Activated naive CD8-positive, alpha-beta T cell treated with anti-CD3 and anti-CD28 coated beads, Interleukin-2, amount 50 U/mL, for 24 hours (primary cell): ENCODE results near the gene NFIB.

Experiments
- ATAC-seq: fragments of 150-1000 bp; cut with Tn5 transposase; one replicate; pipeline ENCODE4 v1.10.0; 2021
- DNase-seq: peaks from one replicate; pipeline ENCODE4 v3.0.0; 2021
- H3K27ac Mint-ChIP-seq: one replicate; pipeline ENCODE4 v1.8.0; 2021; ENCODE audit warnings: mild to moderate bottlenecking, mixed read lengths
- H3K27me3 Mint-ChIP-seq: one replicate; pipeline ENCODE4 v1.8.0; 2021; ENCODE audit warnings: mixed read lengths
- H3K36me3 Mint-ChIP-seq: one replicate; pipeline ENCODE4 v1.8.0; 2021; ENCODE audit warnings: low read depth, mixed read lengths
- H3K4me1 Mint-ChIP-seq: one replicate; pipeline ENCODE4 v1.8.0; 2021; ENCODE audit warnings: mixed read lengths
- H3K4me3 Mint-ChIP-seq: one replicate; pipeline ENCODE4 v1.8.0; 2021; ENCODE audit warnings: mild to moderate bottlenecking, moderate library complexity, mixed read lengths
- H3K9me3 Mint-ChIP-seq: one replicate; pipeline ENCODE4 v1.8.0; 2021; ENCODE audit warnings: mixed read lengths

Gene NFIB

DNA sequence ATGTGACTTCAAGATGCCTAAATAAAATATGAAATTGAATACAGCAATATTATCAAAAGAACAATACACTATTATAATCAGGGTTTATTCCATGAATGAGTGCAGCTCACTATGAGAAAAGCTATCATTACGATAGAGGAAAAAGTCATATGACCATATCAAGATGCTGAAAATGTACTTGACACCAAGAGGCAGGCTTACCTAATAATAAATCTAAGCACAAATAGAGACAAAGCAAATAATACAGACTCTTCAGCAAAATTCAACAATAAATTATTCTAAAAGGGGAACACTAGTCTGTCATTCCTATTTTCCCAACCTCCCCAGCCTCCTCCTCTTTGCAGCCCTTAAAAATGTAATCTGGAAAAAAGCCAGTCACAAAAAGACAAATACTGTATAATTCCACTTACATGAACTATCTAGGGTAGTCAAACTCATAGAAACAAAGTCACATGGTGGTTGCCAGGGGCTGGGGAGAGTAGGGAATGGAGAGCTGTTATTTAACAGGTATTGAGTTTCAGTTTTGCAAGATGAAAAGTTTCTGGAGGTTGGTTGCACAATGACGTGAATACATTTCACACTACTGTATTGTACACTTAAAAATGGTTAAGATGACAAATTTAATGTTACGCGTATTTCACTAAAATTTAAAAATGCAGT lies 148.4 kb downstream of the NFIB start:
- H3K9me3 Mint-ChIP-seq = no peaks in the 10 kb centered on the region
- no peak for DNase-seq
- no peak overlapping the region for H3K4me3 Mint-ChIP-seq
- ATAC-seq = no peak
- no peaks in the 10 kb centered on the region for H3K27me3 Mint-ChIP-seq
- no peaks in the 10 kb centered on the region for H3K4me1 Mint-ChIP-seq
- no peak overlapping the region for H3K27ac Mint-ChIP-seq
- no peaks in the 10 kb centered on the region for H3K36me3 Mint-ChIP-seq

DNA sequence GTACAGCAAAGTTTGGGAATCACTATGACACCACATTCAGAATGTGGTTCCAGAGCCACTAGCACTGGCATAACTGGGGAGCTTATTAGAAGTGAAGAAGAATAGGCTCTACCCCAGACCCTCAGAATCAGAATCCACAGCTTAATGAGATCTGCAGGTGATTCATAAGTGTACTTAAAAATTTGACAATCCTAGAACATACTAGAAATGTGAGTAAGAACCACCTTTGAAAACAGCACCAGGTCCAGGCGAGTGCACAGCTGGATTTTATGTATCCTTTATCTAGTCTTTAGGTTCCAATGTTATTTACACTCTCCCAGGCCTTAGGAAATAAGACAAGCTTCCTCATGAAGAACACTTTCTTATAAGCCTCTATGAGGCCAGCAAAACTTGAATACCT lies 149.0 kb downstream of the NFIB start:
- no peak overlapping the region for H3K4me3 Mint-ChIP-seq
- no peaks in the 10 kb centered on the region for H3K9me3 Mint-ChIP-seq
- no peaks in the 10 kb centered on the region for H3K4me1 Mint-ChIP-seq
- no peak for DNase-seq
- ATAC-seq = no peak
- H3K36me3 Mint-ChIP-seq = no peaks in the 10 kb centered on the region
- H3K27me3 Mint-ChIP-seq = no peaks in the 10 kb centered on the region
- no peak overlapping the region for H3K27ac Mint-ChIP-seq

GRCh38 chr9:14159440-14160216 lies 154.3 kb downstream of the NFIB start:
- H3K4me3 Mint-ChIP-seq = no peak overlapping the region
- H3K27me3 Mint-ChIP-seq = no peaks in the 10 kb centered on the region
- H3K36me3 Mint-ChIP-seq = no peaks in the 10 kb centered on the region
- H3K4me1 Mint-ChIP-seq = no peaks in the 10 kb centered on the region
- no peak for DNase-seq
- ATAC-seq = no peak
- H3K9me3 Mint-ChIP-seq = no peaks in the 10 kb centered on the region
- no peak overlapping the region for H3K27ac Mint-ChIP-seq

DNA sequence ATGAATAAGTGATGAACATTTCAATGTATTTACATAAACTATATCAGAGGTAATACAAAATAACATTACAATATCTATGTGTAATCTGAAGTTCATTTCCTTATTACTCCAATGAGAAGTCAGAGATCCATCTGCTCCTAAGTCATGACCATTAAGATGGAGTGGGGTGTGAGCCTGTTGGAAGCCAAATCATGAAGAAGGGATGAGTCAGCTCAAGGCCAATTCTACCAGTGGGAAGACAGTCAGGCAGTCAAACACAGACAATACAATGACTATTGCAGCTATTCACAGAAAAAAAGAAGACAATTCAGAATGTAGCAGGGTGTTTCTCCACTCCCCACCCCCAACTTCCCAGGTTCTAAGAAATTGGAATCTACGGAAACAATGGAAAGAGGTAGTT lies 155.0 kb downstream of the NFIB start:
- DNase-seq (no peak), ATAC-seq (no peak)
- Mint-ChIP-seq H3K4me1 (no peaks in the 10 kb centered on the region), H3K36me3 (no peaks in the 10 kb centered on the region), H3K4me3 (no peak overlapping the region), H3K27me3 (no peaks in the 10 kb centered on the region), H3K27ac (no peak overlapping the region), H3K9me3 (no peaks in the 10 kb centered on the region)

DNA sequence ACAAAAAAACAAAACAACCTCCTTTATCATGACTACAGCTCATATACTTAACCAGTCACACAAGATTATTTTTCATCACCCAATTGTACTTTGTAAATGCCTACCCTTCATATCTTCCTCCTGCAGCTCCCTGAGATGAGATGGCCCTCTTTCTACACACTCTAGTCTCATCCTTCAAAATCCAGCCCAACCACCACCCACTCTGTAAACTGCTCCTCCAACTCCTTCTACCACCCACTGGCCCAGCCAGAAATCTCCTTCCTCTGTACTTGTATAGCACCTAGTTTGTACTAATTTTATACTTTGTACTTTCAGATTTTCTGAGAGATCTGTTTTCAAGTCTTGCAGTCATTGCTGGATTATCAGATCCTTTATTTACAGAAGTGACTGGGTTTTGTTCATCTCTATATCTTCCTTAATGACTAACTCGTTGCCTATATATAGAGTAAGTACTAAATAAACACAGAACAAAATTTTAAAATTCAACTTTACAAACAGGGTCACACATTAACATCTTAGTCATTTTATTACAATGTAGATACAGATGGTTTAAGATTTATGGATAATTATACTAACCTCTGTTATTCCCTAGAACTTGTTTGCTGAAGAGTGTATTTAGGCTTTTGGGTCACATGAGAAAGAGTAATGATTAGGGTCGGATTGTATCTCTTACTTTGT lies 155.7 kb downstream of the NFIB start:
- H3K27ac Mint-ChIP-seq = no peak overlapping the region
- H3K4me3 Mint-ChIP-seq = no peak overlapping the region
- H3K36me3 Mint-ChIP-seq = no peaks in the 10 kb centered on the region
- DNase-seq (no peak), ATAC-seq (no peak)
- no peaks in the 10 kb centered on the region for H3K4me1 Mint-ChIP-seq
- H3K27me3 Mint-ChIP-seq = no peaks in the 10 kb centered on the region
- H3K9me3 Mint-ChIP-seq = no peaks in the 10 kb centered on the region

- Mint-ChIP-seq H3K4me1 (no peaks in the 10 kb centered on the region), H3K36me3 (no peaks in the 10 kb centered on the region), H3K4me3 (no peak overlapping the region), H3K27me3 (no peaks in the 10 kb centered on the region), H3K27ac (no peak overlapping the region), H3K9me3 (no peaks in the 10 kb centered on the region)
- DNase-seq = no peak
- ATAC-seq = no peak
Observed at GRCh38 chr9:14157191-14157590, 156.8 kb downstream of the NFIB start.

DNA sequence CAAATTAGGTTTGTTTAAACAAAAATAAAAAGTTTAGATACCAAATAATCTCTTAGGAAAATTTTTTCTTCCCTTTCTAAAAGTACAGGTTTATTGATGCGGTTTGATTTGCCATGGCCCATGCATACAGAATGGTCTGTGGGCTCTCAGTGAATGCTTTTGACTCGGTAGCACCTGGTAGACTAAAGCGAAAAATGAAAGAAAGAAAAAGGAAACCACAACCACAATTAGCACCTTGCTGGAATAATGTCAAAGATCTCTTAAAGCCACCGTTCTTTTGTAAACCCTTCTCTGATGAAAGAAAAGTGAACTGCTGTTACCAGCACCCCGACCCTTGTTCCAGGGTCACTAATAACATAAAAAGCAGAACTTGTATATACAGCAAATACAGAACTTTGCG lies 157.9 kb downstream of the NFIB start:
- H3K27ac Mint-ChIP-seq = no peak overlapping the region
- no peaks in the 10 kb centered on the region for H3K9me3 Mint-ChIP-seq
- H3K4me1 Mint-ChIP-seq = no peaks in the 10 kb centered on the region
- no peaks in the 10 kb centered on the region for H3K36me3 Mint-ChIP-seq
- no peaks in the 10 kb centered on the region for H3K27me3 Mint-ChIP-seq
- ATAC-seq (no peak), DNase-seq (no peak)
- no peak overlapping the region for H3K4me3 Mint-ChIP-seq

- H3K27ac Mint-ChIP-seq = no peak overlapping the region
- no peaks in the 10 kb centered on the region for H3K9me3 Mint-ChIP-seq
- no peaks in the 10 kb centered on the region for H3K36me3 Mint-ChIP-seq
- ATAC-seq = no peak
- no peaks in the 10 kb centered on the region for H3K4me1 Mint-ChIP-seq
- DNase-seq = no peak
- no peak overlapping the region for H3K4me3 Mint-ChIP-seq
- H3K27me3 Mint-ChIP-seq = no peaks in the 10 kb centered on the region
Observed at GRCh38 chr9:14155237-14155636, 158.7 kb downstream of the NFIB start.

- no peaks in the 10 kb centered on the region for H3K36me3 Mint-ChIP-seq
- no peaks in the 10 kb centered on the region for H3K9me3 Mint-ChIP-seq
- H3K4me1 Mint-ChIP-seq = no peaks in the 10 kb centered on the region
- ATAC-seq = no peak
- no peak for DNase-seq
- H3K27me3 Mint-ChIP-seq = no peaks in the 10 kb centered on the region
- no peak overlapping the region for H3K27ac Mint-ChIP-seq
- H3K4me3 Mint-ChIP-seq = no peak overlapping the region
Observed at GRCh38 chr9:14153310-14153720, 160.6 kb downstream of the NFIB start.

DNA sequence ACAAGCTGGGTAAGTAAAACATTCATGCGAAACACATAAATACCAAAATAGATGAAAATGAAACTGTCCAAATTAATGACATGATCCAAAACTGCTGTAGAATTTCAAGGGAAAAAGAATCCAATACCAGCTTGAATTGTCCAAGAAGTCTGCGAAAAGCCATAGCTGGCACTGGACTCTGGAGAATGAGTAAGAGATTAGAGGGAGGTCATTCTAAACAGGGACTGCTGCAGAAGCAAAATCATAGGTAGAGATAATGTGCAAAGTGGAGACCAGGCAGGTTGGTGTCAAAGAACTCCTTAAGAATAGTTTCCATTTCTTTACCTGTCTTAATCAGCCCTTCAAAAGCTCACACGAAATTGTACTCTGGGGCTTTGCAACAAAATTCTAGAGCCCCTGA lies 162.5 kb downstream of the NFIB start:
- no peak for DNase-seq
- H3K4me1 Mint-ChIP-seq = no peaks in the 10 kb centered on the region
- H3K4me3 Mint-ChIP-seq = no peak overlapping the region
- H3K27me3 Mint-ChIP-seq = no peaks in the 10 kb centered on the region
- H3K36me3 Mint-ChIP-seq = no peaks in the 10 kb centered on the region
- ATAC-seq = no peak
- no peak overlapping the region for H3K27ac Mint-ChIP-seq
- H3K9me3 Mint-ChIP-seq = no peaks in the 10 kb centered on the region

- no peaks in the 10 kb centered on the region for H3K4me1 Mint-ChIP-seq
- H3K27ac Mint-ChIP-seq = no peak overlapping the region
- no peaks in the 10 kb centered on the region for H3K27me3 Mint-ChIP-seq
- H3K4me3 Mint-ChIP-seq = no peak overlapping the region
- DNase-seq (no peak), ATAC-seq (no peak)
- no peaks in the 10 kb centered on the region for H3K9me3 Mint-ChIP-seq
- H3K36me3 Mint-ChIP-seq = no peaks in the 10 kb centered on the region
Observed at GRCh38 chr9:14148501-14149103, 165.3 kb downstream of the NFIB start.

DNA sequence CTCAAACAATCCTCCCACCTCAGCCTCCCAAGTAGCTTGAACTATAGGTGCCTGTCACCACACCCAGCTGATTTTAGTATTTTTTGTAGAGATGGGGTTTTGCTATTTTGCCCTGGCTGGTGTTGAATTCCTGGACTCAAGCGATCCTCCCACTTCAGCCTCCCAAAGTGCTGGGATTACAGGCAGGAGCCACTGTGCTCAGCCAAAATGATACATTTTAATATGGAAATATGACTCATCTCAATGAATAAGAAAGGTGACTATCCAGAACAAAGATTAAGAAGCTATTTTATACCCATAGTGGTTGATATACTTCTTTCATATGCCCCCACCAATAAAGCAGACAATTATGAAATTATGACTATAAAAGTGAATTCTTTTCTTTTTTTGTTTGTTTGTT lies 166.2 kb downstream of the NFIB start:
- no peaks in the 10 kb centered on the region for H3K36me3 Mint-ChIP-seq
- H3K9me3 Mint-ChIP-seq = no peaks in the 10 kb centered on the region
- ATAC-seq (no peak), DNase-seq (no peak)
- H3K27ac Mint-ChIP-seq = no peak overlapping the region
- no peak overlapping the region for H3K4me3 Mint-ChIP-seq
- H3K27me3 Mint-ChIP-seq = no peaks in the 10 kb centered on the region
- H3K4me1 Mint-ChIP-seq = no peaks in the 10 kb centered on the region

DNA sequence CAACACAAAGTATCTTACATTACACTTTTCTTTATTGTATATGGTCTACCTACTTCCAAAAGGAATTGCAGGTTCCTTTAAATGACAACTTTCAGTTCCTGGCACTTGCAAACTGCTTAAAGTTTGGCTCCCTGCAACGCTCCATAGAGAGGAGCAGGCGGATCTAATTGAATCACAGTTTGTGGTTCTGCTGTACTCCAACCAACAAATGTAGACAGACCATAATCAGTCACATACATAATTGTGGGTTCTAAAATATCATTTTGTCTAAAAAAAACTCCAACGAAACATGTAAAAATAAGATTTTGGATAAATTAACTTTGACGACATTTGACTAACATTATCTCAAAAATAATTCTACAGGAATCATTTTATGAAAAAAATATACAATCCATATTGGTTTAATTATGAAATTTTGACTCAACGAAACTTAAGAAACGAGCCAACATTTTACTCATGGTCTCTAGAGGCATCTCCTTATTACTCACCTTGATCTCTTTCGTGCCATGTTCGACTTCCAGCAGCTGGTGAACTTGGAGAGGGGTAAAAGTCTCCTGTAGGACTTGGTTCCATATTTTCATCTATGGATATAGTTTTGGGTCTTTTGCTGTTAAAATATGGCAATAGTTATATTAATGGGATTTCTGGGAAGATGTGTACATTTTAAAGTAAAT lies 167.6 kb downstream of the NFIB start:
- H3K27me3 Mint-ChIP-seq = no peaks in the 10 kb centered on the region
- no peak overlapping the region for H3K27ac Mint-ChIP-seq
- no peaks in the 10 kb centered on the region for H3K36me3 Mint-ChIP-seq
- no peak for ATAC-seq
- DNase-seq = no peak
- H3K4me1 Mint-ChIP-seq = no peaks in the 10 kb centered on the region
- H3K4me3 Mint-ChIP-seq = no peak overlapping the region
- H3K9me3 Mint-ChIP-seq = no peaks in the 10 kb centered on the region

GRCh38 chr9:14144215-14144614 lies 169.7 kb downstream of the NFIB start:
- H3K4me1 Mint-ChIP-seq = no peaks in the 10 kb centered on the region
- no peaks in the 10 kb centered on the region for H3K27me3 Mint-ChIP-seq
- H3K4me3 Mint-ChIP-seq = no peak overlapping the region
- no peaks in the 10 kb centered on the region for H3K9me3 Mint-ChIP-seq
- ATAC-seq (no peak), DNase-seq (no peak)
- H3K27ac Mint-ChIP-seq = no peak overlapping the region
- H3K36me3 Mint-ChIP-seq = no peaks in the 10 kb centered on the region
